Activated T-helper 1 cell treated with Interleukin-2 at 50 U/mL for 16 hours (primary cell): ENCODE measurements around the gene NUDT14.

Experiments used
- DNase-seq: peaks from one replicate; pipeline ENCODE4 v3.0.0-alpha.2; 2020; ENCODE audit warnings: low read depth

The NUDT14 gene

DNA sequence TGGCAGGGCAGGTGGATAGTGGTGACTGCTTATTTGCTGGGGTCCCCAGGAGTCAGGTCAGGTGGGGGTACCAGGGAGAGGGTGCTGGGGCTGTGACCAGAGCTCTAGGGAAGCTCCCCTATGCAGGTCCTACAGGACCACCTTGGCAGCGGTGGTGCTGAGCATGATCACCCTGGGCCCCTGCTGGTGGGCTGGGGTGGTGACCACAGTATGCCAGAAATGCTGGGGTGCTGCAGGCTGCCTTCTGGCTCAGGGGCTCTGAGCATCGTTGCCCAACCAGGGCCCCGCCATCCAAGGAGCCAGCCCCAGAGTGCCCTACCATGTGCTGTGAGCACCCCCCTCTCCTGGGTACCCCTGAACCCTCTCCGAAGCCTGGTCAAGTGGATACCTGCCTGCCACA, 17.5 kb upstream of the NUDT14 start:
- DNase-seq, result no peak

DNA sequence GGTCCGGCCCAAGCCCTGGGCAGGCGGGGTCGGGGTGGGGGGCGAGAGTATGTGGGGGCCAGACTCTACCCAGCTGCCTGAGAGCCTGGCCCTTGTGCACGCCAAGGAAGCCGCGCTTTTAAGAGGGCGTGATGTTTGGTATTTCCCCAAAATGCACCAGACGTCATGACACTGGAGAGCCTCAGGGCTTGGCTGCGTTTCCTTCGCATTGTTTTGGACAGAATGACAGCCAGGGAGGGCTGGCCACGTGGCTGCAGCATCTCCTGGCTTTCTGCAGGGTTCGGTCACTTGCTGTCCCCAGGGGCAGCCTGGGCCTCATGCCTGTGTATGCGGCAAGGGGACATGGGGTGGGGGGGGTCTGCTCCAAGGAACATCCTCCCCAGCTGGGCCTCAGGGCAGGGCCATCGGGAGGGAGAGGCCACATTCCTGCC, 16.1 kb upstream of the NUDT14 start:
- no peak for DNase-seq

DNA sequence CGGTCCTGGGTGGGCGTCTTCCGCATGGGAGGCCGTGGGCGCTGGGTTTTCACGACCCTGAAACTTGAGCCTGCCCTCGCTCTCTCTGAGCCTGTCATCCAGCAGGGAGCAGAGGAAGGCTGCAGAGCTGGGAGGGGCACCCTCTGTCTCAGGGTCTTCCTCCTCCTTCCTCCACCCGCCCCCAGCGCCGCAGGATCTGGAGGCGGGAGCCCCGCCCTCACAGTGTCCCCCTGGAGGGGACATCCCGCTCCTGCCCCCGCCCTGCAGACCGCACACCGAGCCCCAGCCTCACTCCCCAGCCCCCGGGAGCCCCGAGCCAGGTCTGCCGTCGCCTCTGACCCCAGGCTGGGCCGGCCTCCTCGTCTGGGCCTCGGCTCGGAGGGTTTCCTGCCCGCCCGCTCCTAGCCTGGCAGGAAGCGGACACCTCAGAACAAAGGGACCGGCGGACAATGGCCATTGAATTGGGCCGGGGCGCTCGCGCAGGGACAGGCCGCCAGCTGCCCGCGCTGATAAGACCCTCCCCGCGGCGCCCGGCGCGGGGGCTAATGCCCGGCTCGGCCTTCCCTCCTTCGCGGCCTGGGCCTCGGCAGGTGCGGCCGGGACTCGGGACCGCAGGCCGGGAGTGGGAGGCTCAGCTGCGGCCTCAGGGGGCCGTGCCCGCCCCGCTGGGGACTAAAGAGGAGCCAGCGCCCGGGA, 15.3 kb upstream of the NUDT14 start:
- no peak for DNase-seq

DNA sequence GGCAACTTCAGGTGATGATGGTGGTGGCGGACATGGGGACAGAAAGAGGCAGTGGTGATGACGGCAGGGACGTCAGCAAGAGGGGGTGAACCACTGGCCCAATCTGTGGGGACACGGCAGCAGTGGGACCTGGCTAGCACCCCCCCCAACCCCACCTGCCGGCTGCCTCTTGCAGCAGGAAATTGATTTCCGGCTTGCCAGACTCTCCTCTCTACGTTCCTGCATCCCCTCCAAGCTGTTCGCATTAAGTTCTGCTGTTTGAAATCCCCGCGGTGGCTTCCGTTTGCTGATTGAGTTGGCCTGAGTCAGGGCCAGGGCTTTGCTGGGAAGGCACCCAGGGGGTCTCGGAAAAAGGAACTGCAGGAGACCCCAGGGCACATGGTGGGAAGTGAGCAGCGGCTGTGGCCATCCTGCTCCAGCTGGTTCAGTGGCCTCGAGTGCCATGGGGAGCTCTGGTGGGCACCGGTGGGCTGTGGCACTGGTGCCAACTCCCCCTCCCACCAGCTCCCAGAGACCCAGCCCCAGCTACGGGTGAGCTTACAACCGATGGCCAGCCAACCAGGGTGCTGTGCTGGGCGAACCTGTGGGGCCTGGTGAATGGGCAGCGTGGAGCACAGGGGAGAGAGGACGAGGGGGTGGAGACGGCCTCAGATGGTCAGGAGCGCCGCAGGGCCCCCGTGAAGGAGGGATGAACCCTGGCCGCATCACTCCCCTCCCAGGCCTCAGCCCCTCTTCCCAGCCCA, 14.6 kb upstream of the NUDT14 start:
- DNase-seq, result no peak

DNA sequence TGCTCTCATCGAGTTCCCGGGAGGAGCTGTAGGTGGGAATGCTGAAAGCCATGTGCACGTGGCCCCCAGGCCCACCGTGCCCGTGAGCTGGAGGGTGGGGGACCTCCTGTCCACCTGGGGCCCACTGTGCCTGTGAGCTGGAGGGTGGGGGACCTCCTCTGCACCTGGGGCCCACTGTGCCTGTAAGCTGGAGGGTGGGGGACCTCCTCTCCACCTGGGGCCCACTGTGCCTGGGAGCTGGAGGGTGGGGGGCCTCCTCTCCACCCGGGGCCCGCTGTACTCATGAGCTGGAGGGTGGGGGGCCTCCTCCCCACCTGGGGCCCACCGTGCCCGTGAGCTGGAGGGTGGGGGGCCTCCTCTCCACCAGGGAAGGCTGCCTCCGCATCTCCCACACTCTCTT, 13.9 kb upstream of the NUDT14 start:
- no peak for DNase-seq

DNA sequence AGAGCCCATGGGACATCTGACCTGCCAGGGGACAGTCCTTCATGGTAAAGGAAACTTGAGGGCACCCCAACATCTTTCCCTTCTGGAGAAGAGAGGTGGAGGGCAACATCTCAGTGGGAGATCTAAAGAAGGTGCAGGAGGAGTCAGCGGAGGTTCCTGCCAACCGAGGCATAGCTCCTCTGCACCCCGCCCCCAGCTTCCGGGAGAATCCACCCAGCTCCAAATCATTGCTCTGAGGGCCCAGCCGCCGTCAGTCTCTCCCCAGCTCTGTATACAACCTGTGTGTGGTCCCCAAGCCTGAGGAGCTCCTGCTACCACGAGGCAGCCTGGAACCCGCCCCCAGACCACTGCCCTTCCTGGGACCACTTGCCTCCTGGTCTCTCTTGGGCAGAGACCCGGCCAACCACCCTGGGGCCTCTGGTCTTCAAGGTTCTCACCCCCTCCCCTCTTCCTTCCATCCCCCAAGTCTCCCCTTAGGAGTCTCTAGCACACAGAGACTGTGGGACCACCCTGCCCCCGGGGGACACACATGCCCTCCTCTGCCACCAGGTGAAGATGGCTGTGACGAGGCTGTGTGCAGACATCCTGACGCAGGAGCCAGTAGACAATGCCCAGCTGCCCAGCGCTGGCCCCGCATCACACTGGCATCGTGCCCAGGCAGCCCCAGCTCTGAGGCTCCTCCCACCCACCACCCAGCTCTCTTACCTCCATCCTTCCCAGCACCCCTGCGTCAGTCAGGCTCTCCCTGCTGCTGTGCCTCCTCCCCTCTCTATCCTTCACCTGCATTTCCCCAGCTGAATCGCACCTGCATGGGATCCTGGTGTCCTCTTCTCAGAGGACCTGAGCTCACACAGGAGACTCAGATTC, 13.0 kb upstream of the NUDT14 start:
- DNase-seq, result no peak

DNA sequence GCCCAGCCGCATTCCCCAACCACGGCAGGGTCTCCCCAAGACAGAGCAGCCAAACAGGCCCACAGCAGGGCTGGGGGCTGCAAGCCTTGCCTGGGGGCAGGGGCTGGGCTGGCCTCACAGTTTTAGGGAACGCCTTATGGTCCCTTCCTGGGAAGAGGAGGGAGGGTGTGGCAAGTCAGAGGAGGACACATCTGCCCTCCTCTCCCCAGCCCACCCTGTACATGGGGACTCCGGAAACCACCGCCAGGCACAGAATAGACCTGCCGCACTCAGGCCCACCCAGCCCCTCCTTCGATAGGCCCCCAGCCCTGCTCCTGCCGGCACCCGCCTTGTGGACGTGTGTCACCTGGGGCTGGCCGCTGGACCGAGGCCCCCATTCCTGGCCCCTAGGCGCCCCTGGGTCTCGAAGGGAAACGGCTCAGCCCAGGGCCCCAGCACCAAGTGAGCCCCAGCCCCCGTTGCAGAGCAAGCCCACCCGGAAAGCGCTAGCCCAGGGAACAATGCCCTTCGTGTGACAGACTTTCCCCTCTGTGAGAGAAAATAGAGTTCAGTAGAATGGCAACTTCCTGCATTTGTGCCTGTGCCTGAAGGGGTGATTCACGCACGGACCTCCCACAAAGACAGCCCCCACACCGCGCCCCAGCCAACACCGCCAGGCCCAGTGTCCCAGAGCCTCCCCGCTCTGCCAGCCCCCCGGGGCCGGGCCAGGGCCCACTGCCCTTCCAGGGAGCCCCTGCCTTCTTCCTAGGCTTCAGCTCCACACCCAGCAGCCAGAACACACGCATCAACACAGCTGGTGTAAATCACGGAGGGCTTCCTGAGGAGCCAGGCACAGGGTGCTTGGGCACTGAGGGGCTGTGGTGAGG, 12.0 kb upstream of the NUDT14 start:
- no peak for DNase-seq

DNA sequence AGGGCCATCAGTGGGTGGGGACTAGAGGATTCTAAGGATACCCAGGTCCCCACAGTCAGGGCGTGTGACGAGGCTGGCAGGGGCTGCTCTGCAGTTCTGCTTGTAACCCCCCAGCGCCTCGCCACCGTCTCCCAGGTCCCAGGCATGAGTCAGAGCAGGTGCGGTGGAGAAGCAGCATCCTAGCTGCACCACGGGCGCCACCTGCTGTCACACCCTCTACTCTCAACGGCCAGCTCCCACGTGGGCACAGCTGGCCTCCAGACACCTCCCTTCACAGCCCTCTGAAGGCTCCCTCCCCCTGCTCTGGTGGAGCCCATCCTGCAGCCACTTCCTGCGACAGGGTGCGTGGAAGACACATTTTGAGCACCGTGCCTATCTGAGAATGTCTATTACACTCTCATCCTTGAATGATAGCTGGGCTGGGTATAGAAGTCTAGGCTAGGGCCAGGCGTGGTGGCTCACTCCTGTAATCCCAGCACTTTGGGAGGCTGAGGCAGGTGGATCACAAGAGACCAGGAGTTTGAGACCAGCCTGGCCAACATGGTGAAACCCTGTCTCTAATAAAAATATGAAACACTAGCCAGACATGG, 6.9 kb upstream of the NUDT14 start:
- DNase-seq, result no peak

DNA sequence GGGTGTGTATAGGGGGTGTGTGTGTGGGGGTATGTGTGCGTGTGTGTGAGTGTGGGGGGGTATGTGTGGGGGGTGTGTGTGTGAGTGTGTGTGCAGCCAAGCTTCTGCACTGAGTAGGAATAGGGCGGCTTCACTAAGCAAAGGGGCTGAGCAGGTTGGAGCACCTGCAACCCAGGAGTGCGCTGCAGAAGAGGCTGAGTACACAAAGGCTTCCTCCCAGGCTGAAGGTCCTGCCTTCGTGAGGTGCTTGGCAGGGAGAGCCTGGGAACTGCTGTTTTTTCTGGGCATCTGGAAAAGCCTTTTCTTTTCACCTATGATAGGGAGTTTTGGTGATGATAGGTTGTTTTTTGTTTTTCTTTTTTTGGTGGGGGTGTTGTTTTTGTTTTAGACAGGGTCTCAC, 6.0 kb upstream of the NUDT14 start:
- no peak for DNase-seq

DNA sequence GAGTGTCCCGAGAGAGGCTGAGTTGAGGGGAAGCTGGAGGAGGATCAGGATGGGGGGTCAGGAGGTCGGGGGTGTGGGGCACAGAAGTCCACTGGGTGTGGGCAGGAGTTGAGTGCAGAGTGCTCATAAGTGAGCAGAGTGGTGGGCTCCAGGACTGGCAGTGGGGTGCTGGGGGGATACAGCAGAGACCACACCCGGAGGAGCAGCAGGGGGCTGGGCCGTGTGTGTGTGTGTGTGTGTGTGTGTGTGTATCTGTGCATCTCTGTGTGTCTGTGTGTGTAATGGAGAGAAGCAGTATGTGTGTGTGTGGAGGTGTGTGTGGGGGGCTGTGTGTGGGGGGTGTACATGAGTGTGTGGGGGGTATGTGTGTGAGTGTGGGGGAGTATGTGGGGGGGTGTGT, 4.9 kb upstream of the NUDT14 start:
- no peak for DNase-seq

DNA sequence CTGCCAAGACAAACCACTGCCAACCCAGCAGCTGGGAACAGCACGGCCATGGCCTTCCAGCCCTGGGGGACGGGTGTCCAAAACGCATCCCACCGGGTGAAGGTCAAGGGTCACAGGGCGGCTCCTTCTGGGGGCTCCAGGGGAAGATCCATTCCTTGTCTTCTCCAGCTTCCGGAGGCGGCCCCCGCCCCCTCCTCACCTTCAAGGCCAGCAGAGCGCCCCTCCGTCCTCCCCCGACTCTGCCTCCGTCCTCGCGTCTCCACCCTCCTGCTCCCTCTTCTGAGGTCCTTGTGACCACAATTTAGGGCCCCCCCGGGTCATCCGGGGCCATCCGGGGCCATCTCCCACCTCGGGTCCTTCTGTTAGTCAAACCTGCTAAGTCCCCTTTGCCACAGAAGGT, 3.9 kb upstream of the NUDT14 start:
- DNase-seq, result no peak

DNA sequence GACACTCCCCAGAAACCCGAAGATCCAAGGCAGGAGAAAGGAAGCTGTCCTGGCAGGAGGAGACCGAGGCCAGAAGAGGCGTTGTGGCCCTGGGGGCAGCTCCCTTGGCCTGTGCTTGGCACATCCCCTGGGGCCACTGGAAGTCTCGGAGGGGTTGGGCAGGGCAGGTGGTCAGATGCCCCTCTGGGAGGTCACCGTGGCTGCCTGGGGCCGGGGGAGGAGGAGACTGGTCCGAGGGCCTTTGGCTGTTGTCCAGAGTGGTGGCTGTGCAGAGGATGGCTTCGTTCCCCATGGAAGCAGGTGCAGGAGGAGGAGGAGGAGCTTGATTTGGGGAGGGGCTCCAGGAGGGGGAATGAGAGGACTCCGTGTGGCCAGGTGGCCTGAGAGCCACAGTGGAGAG, 3.3 kb upstream of the NUDT14 start:
- DNase-seq, result no peak

DNA sequence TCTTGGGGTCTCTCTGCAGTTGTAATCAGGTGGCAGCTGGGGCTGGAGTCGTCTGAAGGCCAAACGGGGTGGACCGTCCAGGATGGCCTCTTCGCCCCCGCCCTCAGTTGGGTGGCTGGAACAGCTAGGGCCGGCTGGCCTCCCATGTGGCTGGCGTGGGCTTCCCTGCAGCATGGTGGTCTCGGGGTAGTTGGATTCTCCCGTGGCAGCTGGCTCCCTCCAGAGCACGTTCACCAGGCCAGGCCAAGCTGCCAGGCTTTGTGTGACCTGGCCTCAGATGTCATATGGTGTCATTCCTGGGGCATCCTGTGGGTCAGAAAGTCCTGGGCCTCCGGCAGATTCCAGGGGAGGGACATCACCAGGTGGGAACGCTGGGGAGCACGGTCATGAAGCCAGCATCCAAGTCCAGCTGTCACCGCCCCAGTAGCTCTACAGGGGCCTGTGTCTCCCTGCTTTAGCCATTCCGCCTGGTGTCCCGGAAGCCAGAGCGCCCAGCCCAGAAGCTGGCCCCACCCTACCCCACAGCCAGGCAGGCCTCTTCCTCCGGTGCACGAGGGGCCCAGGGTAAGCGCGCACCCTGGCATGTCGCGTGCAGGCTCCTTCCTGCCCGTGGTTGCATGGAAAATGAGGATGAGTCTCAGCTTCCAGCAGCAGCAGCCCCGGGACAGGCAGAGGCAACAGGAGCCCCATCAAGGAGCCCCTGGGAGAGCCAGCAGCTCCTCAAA, 1.3 kb upstream of the NUDT14 start:
- no peak for DNase-seq

DNA sequence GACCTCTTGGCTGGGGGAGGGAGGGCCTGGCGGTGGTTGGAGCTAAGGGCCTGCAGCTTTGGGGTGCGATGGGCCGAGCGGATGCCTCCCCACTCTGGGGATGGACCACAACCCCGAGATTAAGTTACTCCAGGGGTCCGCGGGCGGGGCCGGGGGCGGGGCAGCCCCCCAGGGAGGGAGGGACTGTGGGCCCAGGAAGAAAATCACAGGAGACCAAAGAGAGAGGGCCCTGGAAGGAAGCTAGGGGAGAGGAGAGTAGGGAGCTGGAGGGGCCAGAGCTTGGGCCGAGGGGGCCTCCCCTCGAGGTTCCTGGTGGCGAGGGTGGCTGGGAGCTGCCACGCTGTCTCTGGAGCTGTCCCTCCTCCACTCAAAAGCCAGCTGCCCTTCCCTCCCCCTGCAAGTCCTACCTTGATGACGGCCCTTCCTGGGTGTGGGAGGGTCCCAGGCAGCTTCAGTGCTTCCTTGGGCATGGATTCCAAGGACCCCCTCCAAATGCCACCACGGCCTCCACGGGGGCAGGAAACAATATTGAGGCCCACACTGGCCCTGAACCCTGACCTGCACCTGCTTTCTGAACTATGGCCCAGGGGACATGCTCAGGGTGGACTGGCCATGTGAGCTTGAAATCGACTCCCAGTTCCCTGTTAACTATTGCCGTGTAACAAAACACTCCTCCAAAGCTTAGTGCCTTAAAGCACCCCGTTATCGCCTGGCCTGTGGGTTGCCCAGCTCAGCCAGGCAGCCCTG, 610 bp upstream of the NUDT14 start:
- DNase-seq, result no peak

DNA sequence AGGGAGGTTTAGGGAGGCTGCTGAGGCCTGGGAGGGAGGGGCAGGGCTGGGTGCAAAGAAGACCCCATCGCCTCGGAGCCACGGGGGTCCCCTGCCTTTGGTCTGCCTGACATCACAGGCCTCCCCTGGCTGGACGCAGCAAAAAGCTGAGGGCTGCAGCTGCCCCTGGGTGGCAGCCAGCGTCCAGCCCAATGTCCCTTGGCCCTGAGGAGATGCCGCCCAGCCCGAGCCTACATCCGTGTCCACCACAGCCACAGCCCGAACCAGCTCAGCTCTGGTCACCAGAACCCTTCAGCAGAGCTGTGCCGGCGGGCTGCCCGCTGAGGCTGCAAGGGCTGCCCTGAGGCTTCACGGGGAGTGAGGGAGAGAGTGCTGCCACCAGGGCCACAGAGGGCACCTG, 1.9 kb downstream of the NUDT14 start:
- DNase-seq, result no peak

DNA sequence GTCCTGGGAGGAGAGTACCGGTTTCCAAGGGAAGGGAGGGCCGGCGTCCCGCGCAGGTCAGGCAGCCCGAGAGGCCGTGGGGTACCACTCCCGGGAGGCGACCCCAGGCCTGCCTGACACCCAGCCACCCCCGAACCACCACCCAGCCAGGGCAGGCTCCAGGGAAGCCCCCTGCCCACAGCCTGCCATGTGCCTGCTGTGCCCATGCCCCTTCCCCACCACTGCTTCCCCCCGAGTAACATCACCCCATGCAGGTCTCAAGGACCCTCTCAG, 2.3 kb downstream of the NUDT14 start:
- DNase-seq, result no peak

DNA sequence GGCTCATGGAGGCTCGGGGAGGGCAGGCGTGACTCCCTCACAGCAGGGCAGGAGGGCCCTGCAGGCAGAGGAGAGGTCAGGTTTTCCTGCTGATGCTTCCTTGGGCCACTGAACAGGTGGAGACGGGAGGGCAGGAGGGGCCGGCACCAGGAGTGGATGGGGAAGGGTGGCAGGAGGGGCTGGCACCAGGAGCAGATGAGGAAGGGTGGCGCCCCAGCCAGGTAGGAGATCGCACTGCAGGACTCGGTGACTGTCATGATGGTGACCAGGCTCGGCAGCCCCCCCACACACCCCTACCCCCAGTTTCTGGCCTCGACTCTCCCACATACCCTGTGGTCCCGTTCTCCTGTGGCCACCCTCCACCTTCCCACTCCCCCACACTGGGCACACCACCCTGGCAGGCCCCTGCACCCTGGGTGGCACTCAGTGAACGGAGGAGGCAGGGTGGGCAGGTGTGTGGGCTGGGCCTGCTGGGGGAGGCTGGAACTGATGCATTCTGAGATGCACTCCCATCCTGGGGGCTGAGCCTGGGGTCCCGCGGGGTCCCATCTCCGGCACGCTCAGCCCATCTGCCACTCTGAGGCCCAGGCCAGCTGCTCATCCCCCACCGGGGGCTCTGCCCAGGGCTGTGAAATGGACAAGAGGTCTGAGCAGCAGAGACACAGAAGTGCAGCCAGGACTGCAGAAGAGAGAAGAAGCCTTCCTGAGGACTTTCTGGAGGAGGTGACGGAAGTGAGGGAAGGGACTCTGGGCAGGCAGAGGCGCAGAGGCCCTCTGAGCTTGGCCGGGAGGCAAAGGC, 2.8 kb downstream of the NUDT14 start:
- DNase-seq, result no peak

DNA sequence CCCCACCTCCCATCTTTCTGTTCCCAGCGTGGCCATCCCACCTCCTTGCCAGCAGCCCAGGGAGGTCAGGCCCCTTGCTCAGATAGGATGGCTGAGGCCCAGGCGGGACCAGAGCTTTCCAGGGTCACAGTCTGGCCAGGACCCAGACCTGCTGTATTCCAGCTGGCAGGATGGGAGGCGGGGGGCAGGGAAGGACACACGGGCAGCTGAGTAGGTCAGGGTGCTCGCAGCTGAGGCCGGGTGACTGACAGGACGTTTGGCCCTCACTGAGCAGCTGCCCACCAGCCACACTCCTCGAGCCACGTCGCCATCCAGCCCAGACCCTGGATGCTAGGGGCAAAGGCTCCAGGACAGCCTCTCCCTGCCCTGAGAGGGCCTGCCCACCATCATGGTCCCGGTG, 4.0 kb downstream of the NUDT14 start:
- DNase-seq, result no peak

DNA sequence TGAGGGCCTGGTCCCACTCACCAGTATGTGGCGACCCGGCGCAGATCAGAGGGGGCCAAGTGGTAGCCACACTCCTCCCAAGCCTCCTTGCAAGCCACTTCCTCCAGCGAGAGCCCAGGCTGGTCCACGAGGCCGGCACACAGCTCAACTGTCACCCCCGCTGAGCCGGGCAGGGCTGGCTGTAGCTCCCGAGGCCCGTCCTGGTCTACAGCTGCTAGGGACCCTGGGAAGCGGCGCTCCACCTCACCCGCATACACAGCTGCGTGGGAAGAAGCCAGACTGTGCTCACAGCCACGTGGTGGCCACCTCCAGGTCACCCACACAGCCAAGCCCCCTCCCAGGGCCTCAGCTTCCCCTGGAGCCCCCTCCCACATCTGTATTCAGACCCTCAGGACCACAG, 4.6 kb downstream of the NUDT14 start:
- no peak for DNase-seq
